GM12872 (cell line): Measurements from ENCODE around the gene EVC2.

Experiments used
- TF ChIP-seq, protein P1 (sequence below): IDR thresholded peaks from 3 replicates; pipeline ENCODE4 v1.5.1; 2011; ENCODE audit warnings: low read depth, mild to moderate bottlenecking, low read length, moderate library complexity; ENCODE audit not compliant: insufficient read depth

Gene EVC2

DNA sequence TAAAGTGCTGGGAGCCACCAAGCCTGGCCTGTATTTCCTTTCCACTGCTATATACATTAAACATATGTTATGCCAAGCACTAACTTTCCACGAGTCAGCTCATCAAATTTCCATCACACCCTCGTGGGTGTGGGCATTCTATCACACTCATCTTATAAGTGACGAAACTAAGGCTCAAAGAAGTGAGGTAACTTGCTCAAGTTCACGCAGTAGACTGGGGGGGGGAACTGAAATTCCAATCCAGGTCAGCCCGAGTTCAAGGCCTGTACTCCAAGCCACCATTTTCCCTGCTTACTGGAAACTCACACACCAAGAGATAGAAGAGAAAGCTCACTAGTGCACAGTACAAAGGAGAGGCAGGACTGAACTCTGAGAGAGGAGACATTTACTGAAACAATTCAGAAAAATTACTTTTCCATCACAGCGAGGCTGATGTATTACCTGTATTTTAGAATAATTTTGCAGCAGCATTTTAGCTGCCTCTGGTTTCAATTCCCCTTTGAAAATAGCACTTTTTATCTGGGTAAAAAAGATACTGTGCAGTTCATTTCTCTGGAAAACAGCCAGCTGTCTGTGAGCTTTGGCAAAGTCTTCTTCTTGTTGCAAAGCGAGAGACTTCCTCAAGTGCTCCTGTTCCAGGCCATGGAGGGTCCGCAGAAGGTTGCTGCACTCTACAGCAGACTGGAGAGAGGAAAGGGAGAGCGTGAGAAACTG is 76.8 kb downstream of the EVC2 start:
- TF ChIP-seq, protein P1, sequence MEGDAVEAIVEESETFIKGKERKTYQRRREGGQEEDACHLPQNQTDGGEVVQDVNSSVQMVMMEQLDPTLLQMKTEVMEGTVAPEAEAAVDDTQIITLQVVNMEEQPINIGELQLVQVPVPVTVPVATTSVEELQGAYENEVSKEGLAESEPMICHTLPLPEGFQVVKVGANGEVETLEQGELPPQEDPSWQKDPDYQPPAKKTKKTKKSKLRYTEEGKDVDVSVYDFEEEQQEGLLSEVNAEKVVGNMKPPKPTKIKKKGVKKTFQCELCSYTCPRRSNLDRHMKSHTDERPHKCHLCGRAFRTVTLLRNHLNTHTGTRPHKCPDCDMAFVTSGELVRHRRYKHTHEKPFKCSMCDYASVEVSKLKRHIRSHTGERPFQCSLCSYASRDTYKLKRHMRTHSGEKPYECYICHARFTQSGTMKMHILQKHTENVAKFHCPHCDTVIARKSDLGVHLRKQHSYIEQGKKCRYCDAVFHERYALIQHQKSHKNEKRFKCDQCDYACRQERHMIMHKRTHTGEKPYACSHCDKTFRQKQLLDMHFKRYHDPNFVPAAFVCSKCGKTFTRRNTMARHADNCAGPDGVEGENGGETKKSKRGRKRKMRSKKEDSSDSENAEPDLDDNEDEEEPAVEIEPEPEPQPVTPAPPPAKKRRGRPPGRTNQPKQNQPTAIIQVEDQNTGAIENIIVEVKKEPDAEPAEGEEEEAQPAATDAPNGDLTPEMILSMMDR, result no peak

DNA sequence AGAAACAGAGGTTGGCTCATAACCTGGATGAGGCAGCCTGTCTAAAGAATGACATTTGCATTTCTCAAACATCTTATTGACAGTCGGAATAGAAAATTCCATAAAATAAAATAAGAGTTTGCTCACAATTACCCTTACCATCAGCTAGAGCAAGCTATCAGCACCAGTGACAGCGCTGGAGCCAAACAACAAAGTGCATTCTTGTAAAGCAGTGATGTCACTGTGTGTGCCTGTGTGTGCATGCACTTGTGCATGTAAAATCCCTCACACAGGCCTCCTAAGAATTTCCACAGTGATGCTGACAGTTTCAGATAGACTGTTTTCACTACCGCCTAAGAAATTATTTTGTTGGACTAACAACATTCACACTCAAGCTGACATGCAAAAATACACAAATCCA is 77.6 kb downstream of the EVC2 start:
- TF ChIP-seq, protein P1, result no peak

DNA sequence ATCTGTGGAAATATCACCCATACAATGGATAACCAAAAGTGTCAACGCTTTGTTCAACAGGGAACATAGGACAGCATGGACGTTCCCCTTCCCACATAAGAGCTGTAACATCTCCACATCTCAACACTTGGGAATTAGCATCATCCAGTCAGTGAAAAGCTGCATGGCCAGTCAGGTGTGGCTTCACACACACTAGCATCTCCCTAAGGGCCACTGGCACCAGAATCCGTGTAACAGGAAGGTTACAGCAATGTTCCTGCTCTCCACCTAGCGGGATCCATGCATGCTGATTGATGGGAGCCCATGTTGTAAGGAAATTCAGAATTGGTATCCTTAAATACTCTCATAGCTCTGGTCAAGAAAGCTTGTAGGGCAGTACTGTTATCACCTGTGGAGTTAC is 78.8 kb downstream of the EVC2 start:
- TF ChIP-seq, protein P1, result no peak

DNA sequence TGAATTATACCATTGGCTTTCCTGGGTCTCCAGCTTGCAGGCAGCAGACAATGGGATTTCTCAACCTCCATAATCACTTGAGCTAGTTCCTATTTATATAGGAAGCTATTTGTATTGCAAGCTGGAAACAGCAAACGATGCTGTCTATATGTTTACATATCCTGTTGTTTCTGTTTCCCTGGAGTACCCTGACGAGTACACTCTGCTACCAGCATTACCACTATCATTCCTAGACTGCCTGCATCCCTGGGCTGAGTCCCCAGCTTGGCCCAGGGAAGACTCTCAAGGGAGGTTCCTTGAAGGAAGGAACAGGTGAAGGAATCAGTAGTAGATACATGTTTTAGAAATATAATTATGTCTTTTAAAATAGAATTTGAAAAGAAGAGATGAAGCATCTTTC is 81.4 kb downstream of the EVC2 start:
- TF ChIP-seq, protein P1, result no peak

DNA sequence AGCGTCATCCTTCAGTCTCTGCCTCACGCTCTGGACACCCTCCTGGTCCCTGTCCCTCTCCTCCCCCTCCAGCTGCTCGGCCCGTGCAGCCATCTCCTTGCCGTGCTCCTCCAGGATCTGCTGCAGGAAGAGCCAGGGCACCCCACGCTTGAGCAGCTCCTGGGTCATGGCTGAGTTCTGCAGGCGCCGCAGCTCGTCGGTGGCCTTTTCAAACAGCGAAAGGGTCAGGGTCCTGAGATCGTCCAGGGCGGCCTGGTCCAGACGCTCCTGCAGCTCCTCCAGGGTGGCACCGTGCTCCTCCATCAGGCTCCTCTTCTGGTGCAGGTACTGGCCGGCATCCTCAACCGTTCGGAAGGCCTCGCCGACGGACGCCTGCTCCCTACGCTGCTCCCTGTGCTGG is 85.8 kb downstream of the EVC2 start:
- TF ChIP-seq, protein P1, result no peak

DNA sequence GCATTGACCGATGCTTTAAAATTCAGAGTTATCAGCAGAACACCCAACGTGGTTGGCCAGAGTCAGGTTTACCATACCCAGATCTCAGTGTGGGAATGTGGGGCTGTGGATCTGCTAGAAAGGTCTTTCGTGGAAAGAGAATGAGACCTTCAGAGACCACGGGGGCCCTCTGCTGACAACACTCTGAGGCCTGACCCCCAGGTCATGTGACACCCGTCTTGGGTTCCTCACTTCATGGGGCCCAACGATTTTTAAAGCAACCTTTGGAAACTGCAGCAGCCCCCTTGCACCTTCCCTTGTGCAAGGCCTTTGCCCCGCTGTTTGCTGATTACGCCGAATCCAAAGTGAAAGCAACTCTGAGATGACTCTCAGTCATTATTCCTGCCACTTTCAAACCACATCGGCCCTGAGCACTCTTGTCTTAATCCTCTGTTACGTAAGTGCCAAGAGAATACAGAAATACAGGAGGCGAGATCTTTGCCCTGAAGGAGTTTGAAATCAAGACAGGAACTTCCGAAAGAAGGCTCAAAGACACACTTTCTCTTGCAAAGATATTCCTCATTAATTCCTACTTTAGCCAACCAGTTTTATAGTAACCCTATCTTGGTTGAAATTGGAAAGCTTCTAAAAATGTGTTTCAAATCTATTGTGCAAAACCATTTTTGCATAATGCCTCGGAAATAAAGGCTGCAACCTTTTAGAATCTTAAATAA is 88.3 kb downstream of the EVC2 start:
- TF ChIP-seq, protein P1, result no peak

DNA sequence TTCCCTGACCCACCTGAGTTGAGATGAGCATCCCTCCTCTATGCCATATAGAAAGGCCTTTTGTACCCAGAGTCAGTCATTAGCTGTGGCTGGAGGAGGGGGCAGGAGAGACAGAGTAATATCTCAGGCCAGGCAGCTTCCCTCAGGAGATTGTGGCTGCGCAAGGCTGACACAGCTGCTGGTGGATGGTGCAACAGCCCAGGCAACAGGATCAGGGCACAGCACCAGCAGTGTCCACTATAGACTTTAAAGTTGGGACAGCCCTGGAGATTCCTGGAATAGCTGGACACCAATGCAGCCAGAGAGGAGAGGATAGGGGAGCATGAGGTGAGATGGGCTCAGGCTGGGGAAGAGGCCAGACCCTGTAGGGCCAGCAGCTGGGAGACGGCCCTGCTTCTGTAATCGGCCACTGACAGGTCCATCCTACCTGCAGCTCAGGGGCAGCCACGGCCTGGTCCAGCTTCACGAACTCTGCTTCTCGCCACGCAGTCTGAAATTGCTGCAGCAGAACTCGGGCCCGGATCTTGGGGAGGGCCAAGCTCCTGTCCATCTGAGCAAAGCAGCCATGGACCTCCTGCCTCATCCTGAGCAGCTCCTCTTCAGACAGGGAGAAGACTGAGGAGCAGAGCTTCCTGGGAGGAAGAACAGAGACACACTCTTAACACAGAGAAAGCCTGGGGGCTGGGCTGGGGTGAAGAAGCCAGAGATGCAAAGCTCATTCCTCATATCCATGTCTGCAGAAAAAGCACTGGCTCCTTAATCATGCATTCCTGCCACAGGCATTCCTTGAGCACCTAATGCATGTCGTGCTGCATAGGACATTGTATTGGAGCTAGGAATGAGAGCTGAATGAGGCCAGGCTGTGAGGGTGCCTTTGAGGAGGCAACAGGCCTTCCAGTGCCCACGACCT is 90.1 kb downstream of the EVC2 start:
- TF ChIP-seq, protein P1, result no peak
